ENCODE measurements around the gene SYNGR4.
A peak's percentile ranks its signal among the peaks of the same experiment; 100 is the strongest.

Gene SYNGR4

DNA sequence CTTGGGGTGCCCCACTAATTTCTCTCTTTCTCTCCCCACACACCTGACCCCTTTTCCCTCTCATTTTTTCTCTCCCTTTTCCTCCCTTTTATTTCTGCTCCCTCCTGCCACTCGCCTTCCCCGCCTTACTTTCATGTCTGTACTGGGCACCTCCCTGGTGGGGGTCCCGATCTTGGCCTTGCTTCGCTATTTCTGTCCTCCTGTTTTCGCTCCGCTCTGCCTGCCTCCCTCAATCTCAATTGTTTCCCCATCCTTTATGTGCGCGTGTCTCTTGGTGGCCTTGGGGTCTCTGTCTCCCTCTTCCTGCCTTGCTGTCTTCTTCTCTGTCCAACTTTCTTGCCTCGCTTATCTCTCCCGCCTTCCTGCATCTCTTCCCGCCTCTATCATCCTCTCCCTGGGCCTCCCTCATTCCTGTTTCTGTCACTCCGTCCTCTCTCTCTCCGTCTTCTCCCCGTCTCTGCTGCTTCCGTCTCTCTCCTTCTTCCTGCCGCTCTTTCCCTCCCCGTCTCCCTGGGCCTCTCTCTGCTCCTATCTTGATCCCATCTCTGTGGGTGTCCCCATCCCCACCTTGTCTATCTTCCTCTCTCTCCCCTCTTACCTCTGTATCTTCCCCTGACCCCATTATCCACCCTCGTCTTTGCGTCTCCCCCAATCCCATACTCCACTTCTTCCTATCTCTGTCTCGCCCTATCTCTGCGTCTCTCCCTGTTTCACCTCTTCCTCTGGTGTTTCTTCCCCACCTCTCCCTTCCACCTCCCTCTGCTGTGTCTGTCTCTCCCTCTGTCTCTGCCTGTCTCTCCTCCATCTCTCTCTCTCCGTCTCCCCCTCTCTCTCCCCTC, 33.3 kb downstream of the SYNGR4 start:
- no peak for DNase-seq

DNA sequence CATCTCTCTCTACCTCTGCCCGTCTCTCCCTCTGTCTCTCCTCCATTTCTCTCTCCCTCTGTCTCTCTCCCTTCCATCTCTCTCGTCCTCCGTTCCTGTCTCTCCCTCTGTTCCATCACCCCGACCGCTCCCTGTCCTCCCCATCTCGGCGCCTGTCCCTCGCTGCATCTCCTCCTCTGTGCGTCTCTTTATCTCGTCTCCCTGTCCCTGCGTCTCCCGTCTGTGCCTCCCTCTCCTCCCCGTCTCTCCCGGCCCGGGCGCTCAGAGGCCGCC, 33.9 kb downstream of the SYNGR4 start:
- no peak for DNase-seq

DNA sequence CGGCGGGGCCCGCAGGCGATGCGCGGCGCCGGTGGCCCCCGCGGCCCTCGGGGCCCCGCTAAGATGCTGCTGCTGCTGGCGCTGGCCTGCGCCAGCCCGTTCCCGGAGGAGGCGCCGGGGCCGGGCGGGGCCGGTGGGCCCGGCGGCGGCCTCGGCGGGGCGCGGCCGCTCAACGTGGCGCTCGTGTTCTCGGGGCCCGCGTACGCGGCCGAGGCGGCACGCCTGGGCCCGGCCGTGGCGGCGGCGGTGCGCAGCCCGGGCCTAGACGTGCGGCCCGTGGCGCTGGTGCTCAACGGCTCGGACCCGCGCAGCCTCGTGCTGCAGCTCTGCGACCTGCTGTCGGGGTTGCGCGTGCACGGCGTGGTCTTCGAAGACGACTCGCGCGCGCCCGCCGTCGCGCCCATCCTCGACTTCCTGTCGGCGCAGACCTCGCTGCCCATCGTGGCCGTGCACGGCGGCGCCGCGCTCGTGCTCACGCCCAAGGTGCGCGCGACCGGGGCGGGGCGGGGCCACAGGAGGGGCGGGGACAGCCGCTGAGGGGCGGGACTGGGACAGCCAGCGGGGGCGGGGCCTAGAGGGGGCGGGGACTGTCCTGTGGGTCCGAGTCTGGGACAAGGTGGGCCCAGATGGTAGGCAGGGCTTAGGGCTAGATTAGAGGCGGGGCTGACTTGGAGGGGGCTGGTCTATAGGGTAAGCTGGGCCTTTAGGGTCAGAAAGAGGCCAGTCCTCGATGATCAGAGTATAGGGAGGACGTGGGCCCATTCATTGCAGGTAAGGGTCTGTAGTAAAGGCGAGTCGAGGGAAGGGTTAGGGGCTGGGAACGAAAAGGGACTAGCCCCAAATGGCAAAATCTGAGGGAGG, 34.4 kb downstream of the SYNGR4 start:
- peak; percentile 13 for DNase-seq

DNA sequence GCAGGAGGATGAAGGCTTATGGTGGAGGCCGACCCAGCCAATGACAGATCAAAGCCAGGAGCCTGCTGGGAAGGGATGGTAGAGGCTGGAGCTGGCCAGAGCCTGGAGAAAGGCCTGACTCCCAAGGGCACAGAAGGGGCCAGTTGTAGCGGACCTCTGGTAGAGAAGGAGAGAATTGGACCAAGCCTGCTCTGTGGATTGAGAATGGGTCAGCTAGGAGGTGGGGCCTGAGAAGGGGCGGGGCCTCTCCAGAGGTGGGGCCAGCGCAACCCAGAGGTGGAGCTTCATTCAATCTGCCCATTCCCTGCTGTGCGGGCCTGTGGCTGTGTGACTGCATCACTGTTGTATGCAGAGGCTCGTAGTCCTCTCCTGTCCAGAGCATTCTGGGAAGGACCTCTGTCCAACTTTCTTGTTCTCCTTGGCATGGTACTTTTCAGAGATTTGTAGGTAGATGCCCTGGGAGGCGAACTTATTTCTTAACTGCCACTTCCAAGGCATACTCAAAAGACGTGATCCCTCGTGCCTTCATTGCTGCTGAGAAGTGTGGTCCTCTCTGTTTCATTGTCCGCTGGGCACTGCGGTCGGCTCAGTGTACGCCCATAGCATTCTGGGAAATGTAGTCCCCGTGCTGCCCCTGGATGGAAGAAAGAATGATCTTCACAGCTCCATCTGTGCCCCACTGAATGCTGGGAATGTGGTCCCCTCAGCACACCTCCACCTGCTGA, 36.0 kb downstream of the SYNGR4 start:
- peak; percentile 78 for DNase-seq

DNA sequence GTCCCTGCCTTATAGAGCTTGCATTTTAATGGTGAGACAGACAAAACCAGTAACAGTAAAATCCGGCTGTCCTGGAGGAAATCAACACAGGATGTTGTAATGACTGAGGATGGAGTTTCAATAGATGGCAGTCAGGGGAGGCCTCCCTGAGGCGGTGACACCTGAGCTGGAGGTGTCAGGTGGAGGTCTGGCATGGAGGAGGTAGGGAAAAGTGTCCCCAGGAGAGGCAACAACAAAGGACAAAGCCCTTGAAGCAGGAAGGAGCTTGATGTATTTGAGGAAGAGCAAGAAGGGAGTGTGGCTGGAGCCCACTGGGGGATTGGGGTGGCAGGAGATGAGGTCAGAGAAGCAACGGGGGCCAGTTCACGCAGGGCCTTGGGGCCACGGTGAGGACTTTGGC, 37.1 kb downstream of the SYNGR4 start:
- no peak for DNase-seq

DNA sequence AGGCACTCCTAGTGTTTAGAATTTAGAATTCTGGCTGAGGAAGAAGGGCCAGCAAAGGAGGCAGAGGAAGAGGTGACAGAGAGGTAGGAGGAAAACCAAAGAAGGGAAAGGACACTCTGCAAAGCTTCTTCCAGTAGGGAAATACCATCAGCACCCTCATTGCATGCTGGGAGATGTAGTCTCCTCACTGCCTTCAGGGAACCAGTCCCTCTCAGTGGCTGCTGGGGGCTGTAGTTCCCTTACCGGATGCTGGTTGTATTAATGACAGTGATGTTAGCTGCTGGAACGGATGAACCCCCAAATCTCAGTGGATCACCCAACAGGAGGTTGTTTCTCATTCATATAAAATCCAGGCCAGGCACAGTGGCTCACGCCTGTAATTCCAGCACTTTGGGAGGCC, 39.4 kb downstream of the SYNGR4 start:
- peak; percentile 56 for DNase-seq

DNA sequence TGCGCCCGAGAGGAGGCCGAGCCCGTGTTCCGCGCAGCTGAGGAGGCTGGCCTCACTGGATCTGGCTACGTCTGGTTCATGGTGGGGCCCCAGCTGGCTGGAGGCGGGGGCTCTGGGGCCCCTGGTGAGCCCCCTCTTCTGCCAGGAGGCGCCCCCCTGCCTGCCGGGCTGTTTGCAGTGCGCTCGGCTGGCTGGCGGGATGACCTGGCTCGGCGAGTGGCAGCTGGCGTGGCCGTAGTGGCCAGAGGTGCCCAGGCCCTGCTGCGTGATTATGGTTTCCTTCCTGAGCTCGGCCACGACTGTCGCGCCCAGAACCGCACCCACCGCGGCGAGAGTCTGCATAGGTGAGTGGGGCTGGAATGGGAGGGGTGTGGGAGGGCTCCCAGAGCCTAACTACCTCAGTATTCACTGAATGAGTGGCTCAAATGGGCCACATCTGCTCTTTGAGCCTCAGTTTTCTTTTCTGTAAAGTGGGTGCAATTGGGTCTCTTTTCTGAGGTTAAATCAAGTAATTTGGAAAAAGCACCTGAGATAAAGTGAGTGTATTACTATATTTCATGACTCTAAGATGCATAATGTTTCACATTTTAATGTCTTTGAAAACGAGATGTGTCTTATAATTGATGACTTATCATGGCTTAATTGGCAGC, 41.0 kb downstream of the SYNGR4 start:
- no peak for DNase-seq

DNA sequence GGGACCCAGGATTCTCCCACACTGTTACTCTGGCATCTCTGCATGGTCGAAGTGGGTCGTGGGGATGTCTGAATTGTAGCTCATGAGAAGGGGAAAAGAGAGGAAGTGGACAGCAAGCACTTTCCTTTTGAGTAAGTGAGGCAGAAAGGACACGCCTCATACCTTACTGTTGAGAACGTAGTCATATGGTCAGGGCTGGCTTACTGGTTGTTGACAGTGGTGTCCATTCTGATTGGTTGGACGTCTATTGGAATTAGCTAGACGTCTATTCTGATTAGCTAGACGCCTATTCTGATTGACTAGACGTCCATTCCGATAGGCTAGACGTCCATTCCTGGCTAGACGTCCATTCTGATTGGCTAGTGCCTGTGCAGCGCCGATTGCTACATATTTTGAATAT, 41.7 kb downstream of the SYNGR4 start:
- DNase-seq = no peak

DNA sequence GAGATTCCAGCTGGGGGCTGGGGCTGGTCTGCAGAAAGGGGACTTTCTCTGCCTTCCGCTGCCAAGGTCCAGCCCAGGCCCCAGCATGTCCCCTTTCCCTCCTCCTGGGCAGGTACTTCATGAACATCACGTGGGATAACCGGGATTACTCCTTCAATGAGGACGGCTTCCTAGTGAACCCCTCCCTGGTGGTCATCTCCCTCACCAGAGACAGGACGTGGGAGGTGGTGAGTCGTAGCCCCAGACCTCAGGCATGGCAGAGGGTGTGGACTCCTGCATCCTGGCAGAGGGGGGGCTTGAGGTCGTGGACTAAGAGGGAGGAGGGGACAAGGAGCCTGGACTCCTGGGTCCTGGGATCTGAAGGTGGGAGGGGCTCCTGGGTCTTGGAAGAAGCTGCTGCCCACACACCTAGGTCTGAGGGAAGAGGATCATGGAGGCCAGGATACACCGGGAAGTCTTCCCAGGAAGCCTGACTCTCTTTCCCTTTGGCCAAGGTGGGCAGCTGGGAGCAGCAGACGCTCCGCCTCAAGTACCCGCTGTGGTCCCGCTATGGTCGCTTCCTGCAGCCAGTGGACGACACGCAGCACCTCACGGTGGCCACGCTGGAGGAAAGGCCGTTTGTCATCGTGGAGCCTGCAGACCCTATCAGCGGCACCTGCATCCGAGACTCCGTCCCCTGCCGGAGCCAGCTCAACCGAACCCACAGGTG, 49.9 kb downstream of the SYNGR4 start:
- no peak for DNase-seq

DNA sequence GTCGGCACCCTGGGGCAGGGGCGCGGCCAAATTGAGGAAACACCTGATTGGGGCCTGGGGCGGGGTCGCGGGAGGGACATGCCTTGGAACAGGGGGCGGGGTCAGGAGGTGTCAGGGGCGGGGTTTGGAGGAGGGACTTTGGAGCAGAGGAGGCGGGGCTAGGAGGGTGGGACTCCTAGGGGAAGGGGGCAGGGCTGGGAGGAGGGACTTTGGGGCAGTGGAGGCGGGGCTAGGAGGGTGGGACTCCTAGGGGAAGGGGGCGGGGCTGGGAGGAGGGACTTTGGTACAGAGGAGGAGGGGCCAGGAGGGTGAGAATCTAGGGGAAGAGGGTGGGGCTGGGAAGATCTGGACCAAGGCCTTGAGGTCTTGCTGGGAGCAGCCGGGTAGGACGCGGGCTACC, 51.2 kb downstream of the SYNGR4 start:
- no peak for DNase-seq

DNA sequence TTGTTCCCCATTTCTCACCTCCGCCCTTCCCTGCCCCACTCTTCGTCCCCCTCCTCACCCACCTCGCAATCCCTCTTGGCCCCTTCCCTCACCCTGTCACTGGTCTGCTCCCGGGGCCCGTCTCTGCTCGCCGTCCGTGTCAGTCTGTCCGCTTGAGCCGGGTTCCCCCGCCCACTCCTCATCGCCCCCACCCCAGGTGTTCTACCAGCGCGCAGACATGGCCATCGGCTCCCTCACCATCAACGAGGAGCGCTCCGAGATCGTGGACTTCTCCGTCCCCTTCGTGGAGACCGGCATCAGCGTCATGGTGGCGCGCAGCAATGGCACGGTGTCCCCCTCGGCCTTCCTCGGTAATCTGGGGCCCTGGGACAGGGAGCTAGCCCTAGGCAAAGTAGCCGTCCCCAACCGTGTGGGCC, 51.6 kb downstream of the SYNGR4 start:
- no peak for DNase-seq

DNA sequence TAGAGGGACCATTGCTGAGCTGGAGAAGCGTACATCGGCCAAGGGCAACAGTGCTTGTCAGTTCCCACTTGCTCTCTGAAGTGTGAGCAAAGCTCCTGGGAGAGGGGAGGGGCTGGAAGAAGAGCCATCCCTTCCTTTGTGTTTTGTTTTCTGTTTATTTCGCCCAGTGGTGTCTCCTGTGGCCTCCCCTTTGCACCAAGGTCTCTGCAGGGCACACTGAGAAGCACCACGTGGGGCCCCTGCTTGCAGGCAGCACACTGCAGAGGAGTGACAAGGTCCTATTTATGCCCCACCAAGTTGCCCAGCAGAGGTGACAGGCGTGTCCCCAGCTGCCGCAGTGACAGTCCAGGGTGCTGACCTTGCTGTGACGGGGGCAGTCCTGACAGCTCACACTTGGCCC, 53.3 kb downstream of the SYNGR4 start:
- no peak for DNase-seq

DNA sequence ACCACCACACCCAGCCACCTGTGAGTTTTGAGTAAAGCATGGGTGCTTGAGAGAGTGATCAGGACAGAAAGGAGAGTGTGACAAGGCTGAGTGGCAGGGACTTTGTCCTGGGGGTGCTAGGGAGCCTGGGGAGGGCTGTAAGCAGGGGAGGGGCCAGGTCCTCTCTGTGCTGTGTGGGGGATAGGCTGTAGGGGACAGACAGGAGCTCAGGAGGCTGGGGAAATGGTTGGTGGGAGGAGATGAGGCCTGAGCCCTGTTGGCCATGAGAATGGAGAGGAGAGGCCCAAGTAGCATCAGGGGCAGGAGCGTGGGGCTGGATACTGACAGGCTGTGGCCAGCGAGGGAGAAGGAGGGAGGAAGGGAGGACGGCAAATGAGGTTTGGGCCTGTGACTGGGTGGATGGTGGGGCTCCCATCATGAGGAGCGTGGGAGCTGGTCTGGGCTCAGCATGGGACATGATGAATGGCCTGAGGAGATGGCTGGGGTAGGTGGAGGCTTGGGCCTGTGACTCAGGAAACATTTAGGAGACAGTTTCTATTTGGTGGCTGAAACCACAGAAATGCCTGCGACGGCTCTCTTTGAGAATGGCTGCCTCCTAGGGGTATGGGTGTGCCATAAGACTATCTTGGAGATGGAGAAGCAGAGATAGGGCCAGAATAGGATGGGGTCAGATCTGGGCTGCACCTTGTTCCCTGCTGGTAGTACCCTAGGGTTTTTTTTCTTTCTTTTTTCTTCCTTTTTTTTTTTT, 54.3 kb downstream of the SYNGR4 start:
- DNase-seq = no peak

DNA sequence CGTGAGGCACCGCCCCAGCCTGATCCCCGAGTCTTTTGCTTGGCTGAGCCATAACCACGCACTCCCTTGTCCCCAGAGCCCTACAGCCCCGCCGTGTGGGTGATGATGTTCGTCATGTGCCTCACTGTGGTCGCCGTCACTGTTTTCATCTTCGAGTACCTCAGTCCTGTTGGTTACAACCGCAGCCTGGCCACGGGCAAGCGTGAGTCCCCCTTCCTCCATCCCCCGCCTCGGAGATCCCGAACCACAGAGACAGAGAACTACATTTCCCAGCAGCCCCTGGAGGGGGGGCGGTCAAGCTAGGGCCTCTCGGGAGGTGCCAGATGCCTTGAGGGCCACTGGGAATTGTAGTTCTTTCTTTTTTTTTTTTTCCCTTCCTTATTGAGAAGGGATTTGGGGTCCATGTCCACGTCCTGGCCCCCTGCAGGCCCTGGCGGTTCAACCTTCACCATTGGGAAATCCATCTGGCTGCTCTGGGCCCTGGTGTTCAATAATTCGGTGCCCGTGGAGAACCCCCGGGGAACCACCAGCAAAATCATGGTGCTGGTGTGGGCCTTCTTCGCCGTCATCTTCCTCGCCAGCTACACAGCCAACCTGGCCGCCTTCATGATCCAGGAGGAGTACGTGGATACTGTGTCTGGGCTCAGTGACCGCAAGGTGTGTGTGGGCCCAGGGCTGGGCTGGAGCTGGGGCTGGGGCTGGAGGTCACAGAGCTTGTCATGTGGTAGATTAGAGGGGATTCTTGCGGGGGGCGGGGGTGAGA, 55.2 kb downstream of the SYNGR4 start:
- no peak for DNase-seq

DNA sequence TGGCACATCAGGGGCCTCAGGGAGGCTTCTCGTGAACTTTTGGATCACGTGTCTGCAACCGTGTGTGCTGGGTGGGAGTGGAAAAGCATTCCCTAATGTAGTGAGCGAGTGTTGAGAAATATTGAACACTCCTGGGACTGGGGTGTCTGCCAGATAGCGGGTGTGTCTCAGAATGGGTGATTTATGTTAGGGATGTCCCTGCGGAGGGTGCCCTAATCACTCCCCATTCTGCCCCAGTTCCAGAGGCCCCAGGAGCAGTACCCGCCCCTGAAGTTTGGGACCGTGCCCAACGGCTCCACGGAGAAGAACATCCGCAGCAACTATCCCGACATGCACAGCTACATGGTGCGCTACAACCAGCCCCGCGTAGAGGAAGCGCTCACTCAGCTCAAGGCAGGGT, 57.4 kb downstream of the SYNGR4 start:
- no peak for DNase-seq

DNA sequence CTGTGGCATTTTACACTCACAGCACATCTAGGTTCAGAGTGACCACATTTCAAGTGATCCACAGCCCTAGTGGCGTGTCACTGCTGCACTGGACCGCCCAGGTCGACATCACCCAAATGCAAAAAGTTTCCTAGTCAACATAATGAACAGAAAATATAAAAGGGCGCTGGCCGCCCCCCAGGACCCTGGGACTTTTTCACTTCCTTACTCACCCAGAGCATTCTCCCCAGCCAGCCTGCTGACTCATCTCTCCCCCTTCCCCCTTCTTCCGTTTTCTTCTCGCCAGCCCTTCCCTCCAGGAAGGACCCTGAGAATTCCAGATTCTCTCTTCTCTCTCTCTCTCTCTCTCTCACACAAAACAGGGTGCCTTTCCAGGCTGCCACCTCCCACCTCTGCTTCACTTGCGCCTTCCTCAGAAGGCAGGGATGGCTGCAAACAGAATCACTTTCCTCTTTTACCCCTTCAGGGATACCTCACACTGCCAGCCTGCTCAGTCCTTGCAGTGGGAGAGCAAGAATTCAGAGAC, 60.6 kb downstream of the SYNGR4 start:
- DNase-seq = no peak

All from NCI-H510A treated with DMSO at 0.1 percent for 48 hours (cell line).